Prostate gland (tissue), 2 donors: ENCODE data around the gene SATB1. TPM values are rescaled to one million over a fixed set of nuclear protein-coding genes. Genes with fewer than 3 reads are reported as not detected.

Source experiments
- DNase-seq: peaks from one replicate; pipeline ENCODE4 v3.0.0-alpha.2; 2019; ENCODE audit warnings: low spot score
- H3K27ac ChIP-seq, 2 donors: fragments of 200-600 bp; sonication (generic); 2 replicates each; pipeline ENCODE4 v1.5.1; 2017 to 2019
- H3K27me3 ChIP-seq: fragments of 200-600 bp; sonication (generic); replicated peaks from 2 replicates; pipeline ENCODE4 v1.5.1; 2019; ENCODE audit not compliant: insufficient read depth
- H3K36me3 ChIP-seq, 2 donors: fragments of 200-600 bp; sonication (generic); 1 replicate in 1 of 2; 2 replicates in 1 of 2; pipeline versions ENCODE4 v1.5.1 to v1.8.1; 2017 to 2019
- H3K4me1 ChIP-seq: fragments of 200-600 bp; sonication (generic); replicated peaks from 2 replicates; pipeline ENCODE4 v1.5.1; 2019
- H3K4me3 ChIP-seq, 2 donors: fragments of 200-600 bp; sonication (generic); 2 replicates each; pipeline ENCODE4 v1.5.1; 2017 to 2019
- H3K9me3 ChIP-seq: fragments of 200-600 bp; sonication (generic); 2 replicates; pipeline ENCODE4 v1.5.1; 2017
- POLR2A ChIP-seq: fragments of 450-650 bp; IDR thresholded peaks from one replicate; pipeline ENCODE4 v1.6.1; 2016; ENCODE audit warnings: antibody characterized with exemption, mild to moderate bottlenecking
- POLR2AphosphoS5 ChIP-seq: sonication (generic); formaldehyde crosslinking; IDR thresholded peaks from one replicate; pipeline ENCODE4 v1.6.1; 2017; ENCODE audit warnings: antibody characterized with exemption
- WGBS: methylation state at CpG from one replicate; pipeline ENCODE4 v1.1.5; 2018; 5-methylcytosine and 5-hydroxymethylcytosine counted together
- intact Hi-C: fragments of 100-400 bp; cut with DNase I; formaldehyde crosslinking; loops from one replicate; pipeline ENCODE4 v1.14.2; 2022
- total RNA-seq, 2 donors: library from RNA; depleted of rRNA; stranded (reverse); fragments of >200 nt; gene quantifications; one replicate each; pipeline ENCODE4 v1.1.0, GENCODE V29; 2016
- TF ChIP-seq, protein P1 (sequence below), 4 experiments: fragments of 200-600 bp in 2 of 4; fragments of 450-650 bp in 2 of 4; sonication (generic) in 2 of 4; IDR thresholded peaks; 1 replicate in 3 of 4; 2 replicates in 1 of 4; pipeline ENCODE4 v1.5.1; 2016 to 2019; ENCODE audit warnings: antibody characterized with exemption in 4 of 4, mild to moderate bottlenecking in 2 of 4, moderate library complexity in 2 of 4

The SATB1 gene
- total RNA-seq, 2 donors from 2014 or later = 51.7 to 62.2 TPM

- no peaks in the 10 kb centered on the region for H3K36me3 ChIP-seq
- TF ChIP-seq POLR2AphosphoS5 = peak; percentile 5
- no peak for TF ChIP-seq POLR2A
- H3K9me3 ChIP-seq = no peaks in the 10 kb centered on the region
- peak overlapping the region; percentile 91 to 94 for H3K27ac ChIP-seq
- WGBS = under 1% methylated on average over 42 of the region's 47 CpGs
- H3K27me3 ChIP-seq = no peaks in the 10 kb centered on the region
- intact Hi-C loops = no loop called here
- no peaks in the 10 kb centered on the region for H3K4me1 ChIP-seq
- H3K4me3 ChIP-seq = peak overlapping the region; percentile 73 to 91
- DNase-seq = peak; percentile 64
Measured at GRCh38 chr3:18425641-18426257, 610 bp upstream of the SATB1 start.

- DNase-seq = peak; percentile 8
- Histone ChIP-seq H3K9me3 (no peaks in the 10 kb centered on the region), H3K36me3 (no peaks in the 10 kb centered on the region), H3K4me1 (peaks cover 4% of the 10 kb centered on the region), H3K4me3 (peak overlapping the region; percentile 73 to 91), H3K27ac (peak overlapping the region; percentile 91 to 94), H3K27me3 (no peaks in the 10 kb centered on the region)
- intact Hi-C loops = no loop called here
- TF ChIP-seq, protein P1, sequence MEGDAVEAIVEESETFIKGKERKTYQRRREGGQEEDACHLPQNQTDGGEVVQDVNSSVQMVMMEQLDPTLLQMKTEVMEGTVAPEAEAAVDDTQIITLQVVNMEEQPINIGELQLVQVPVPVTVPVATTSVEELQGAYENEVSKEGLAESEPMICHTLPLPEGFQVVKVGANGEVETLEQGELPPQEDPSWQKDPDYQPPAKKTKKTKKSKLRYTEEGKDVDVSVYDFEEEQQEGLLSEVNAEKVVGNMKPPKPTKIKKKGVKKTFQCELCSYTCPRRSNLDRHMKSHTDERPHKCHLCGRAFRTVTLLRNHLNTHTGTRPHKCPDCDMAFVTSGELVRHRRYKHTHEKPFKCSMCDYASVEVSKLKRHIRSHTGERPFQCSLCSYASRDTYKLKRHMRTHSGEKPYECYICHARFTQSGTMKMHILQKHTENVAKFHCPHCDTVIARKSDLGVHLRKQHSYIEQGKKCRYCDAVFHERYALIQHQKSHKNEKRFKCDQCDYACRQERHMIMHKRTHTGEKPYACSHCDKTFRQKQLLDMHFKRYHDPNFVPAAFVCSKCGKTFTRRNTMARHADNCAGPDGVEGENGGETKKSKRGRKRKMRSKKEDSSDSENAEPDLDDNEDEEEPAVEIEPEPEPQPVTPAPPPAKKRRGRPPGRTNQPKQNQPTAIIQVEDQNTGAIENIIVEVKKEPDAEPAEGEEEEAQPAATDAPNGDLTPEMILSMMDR (IDR thresholded peaks at IDR 0.05) = no peak
- TF ChIP-seq POLR2AphosphoS5 (no peak), POLR2A (no peak)
- WGBS = 1% methylated on average over 27 of the region's 27 CpGs
Measured at GRCh38 chr3:18424213-18424728, 868 bp downstream of the SATB1 start.

GRCh38 chr3:18423401-18424212 is 1.5 kb downstream of the SATB1 start:
- H3K9me3 ChIP-seq = no peaks in the 10 kb centered on the region
- TF ChIP-seq POLR2AphosphoS5 = peak; percentile 61
- TF ChIP-seq, protein P1 (IDR thresholded peaks at IDR 0.05) = no peak
- WGBS = 8% methylated on average over 22 of the region's 22 CpGs
- no peaks in the 10 kb centered on the region for H3K27me3 ChIP-seq
- peak overlapping the region; percentile 91 to 94 for H3K27ac ChIP-seq
- H3K4me3 ChIP-seq = peak overlapping the region; percentile 73 to 91
- DNase-seq = peak; percentile 39
- H3K4me1 ChIP-seq = peaks cover 4% of the 10 kb centered on the region
- intact Hi-C loops = no loop called here
- H3K36me3 ChIP-seq = no peaks in the 10 kb centered on the region

GRCh38 chr3:18422972-18423371 is 2.2 kb downstream of the SATB1 start:
- Histone ChIP-seq H3K27me3 (no peaks in the 10 kb centered on the region), H3K4me1 (peaks cover 4% of the 10 kb centered on the region), H3K4me3 (peak overlapping the region; percentile 73 to 91), H3K36me3 (no peaks in the 10 kb centered on the region), H3K9me3 (no peaks in the 10 kb centered on the region), H3K27ac (peak overlapping the region; percentile 91 to 94)
- 48% methylated on average over 5 of the region's 5 CpGs for WGBS
- intact Hi-C loops = no loop called here
- TF ChIP-seq, protein P1 (IDR thresholded peaks at IDR 0.05) = no peak
- TF ChIP-seq POLR2AphosphoS5 = no peak
- DNase-seq = no peak

GRCh38 chr3:18420555-18420954 is 4.6 kb downstream of the SATB1 start:
- 83% methylated on average over 9 of the region's 9 CpGs for WGBS
- Histone ChIP-seq H3K27me3 (no peaks in the 10 kb centered on the region), H3K36me3 (no peaks in the 10 kb centered on the region), H3K27ac (no peak overlapping the region), H3K4me1 (peaks cover 4% of the 10 kb centered on the region), H3K4me3 (no peak overlapping the region), H3K9me3 (no peaks in the 10 kb centered on the region)
- TF ChIP-seq POLR2A (no peak), POLR2AphosphoS5 (no peak)
- TF ChIP-seq, protein P1 (IDR thresholded peaks at IDR 0.05) = no peak
- no peak for DNase-seq
- intact Hi-C loops = no loop called here
